Neural cell (in vitro differentiated cells): ENCODE data around the gene DCTN1. TPM values are rescaled to one million over a fixed set of nuclear protein-coding genes. Genes with fewer than 3 reads are reported as not detected.

Source experiments
- H2AFZ ChIP-seq: fragments of 200-600, 300-800 bp; sonication (generic), shearing (Covaris generic); 2 replicates; pipeline ENCODE4 v1.6.0; 2014; ENCODE audit warnings: low read depth, mild to moderate bottlenecking, antibody characterized with exemption, low read length, moderate library complexity
- H3F3A ChIP-seq: fragments of 200-600 bp; shearing (Covaris generic); 2 replicates; pipeline ENCODE4 v1.6.1; 2016; ENCODE audit warnings: mild to moderate bottlenecking, moderate library complexity, mixed read lengths, antibody characterized with exemption, low read length; ENCODE audit not compliant: insufficient read depth, poor library complexity, severe bottlenecking
- H3K27ac ChIP-seq: fragments of 200-600, 300-800 bp; sonication (generic), shearing (Covaris generic); 2 replicates; pipeline ENCODE4 v1.5.1; 2014; ENCODE audit warnings: mild to moderate bottlenecking, low read length, moderate library complexity
- H3K27me3 ChIP-seq: fragments of 300-800, 200-600 bp; sonication (generic), shearing (Covaris generic); 2 replicates; pipeline ENCODE4 v1.6.0; 2014; ENCODE audit warnings: mild to moderate bottlenecking, low read depth, low read length, moderate library complexity; ENCODE audit not compliant: insufficient read depth
- H3K36me3 ChIP-seq: fragments of 300-800, 200-600 bp; sonication (generic), shearing (Covaris generic); 2 replicates; pipeline ENCODE4 v1.5.1; 2014; ENCODE audit warnings: mild to moderate bottlenecking, antibody characterized with exemption, low read length, moderate library complexity; ENCODE audit not compliant: insufficient read depth
- H3K4me2 ChIP-seq: fragments of 300-800, 200-600 bp; sonication (generic), shearing (Covaris generic); 2 replicates; pipeline ENCODE4 v1.6.0; 2014; ENCODE audit warnings: mild to moderate bottlenecking, low read length
- H3K4me3 ChIP-seq: fragments of 300-800, 200-600 bp; sonication (generic), shearing (Covaris generic); 2 replicates; pipeline ENCODE4 v1.5.1; 2014; ENCODE audit warnings: mild to moderate bottlenecking, low read length, moderate library complexity
- H3K79me2 ChIP-seq: fragments of 200-600 bp; shearing (Covaris generic); replicated peaks from 2 replicates; pipeline ENCODE4 v1.6.0; 2014; ENCODE audit warnings: mild to moderate bottlenecking, low read length, moderate library complexity; ENCODE audit not compliant: insufficient read depth
- H3K9ac ChIP-seq: fragments of 300-800, 200-600 bp; sonication (generic), shearing (Covaris generic); 2 replicates; pipeline ENCODE4 v1.6.1; 2016; ENCODE audit warnings: mild to moderate bottlenecking, low read length, mixed read lengths
- H3K9me2 ChIP-seq: fragments of 200-600 bp; shearing (Covaris generic); 2 replicates; pipeline ENCODE4 v1.6.1; 2016; ENCODE audit warnings: mild to moderate bottlenecking, low read length, mixed read lengths; ENCODE audit not compliant: insufficient read depth
- H3K9me3 ChIP-seq: fragments of 200-600, 300-800 bp; sonication (generic), shearing (Covaris generic); 2 replicates; pipeline ENCODE4 v1.6.1; 2016; ENCODE audit warnings: mild to moderate bottlenecking, mixed run types, low read length, moderate library complexity, mixed read lengths
- H4K20me1 ChIP-seq: fragments of 200-600 bp; shearing (Covaris generic); 2 replicates; pipeline ENCODE4 v1.6.1; 2016; ENCODE audit warnings: mild to moderate bottlenecking, mixed run types; ENCODE audit not compliant: insufficient read depth
- EP300 ChIP-seq: fragments of 450-650 bp; conservative IDR thresholded peaks from 2 replicates; pipeline ENCODE4 v1.6.1; 2014; ENCODE audit warnings: antibody characterized with exemption, mild to moderate bottlenecking, moderate library complexity; ENCODE audit not compliant: poor library complexity, severe bottlenecking
- EZH2 ChIP-seq: fragments of 200-600, 300-800 bp; shearing (Covaris generic), sonication (generic); IDR thresholded peaks from 2 replicates; pipeline ENCODE4 v1.6.1; 2014; ENCODE audit warnings: antibody characterized with exemption, low read length, borderline replicate concordance, mild to moderate bottlenecking; ENCODE audit not compliant: insufficient read depth, poor library complexity, severe bottlenecking
- MXI1 ChIP-seq: fragments of 450-650 bp; conservative IDR thresholded peaks from 2 replicates; pipeline ENCODE4 v1.6.1; 2014; ENCODE audit warnings: antibody characterized with exemption, mild to moderate bottlenecking; ENCODE audit not compliant: poor library complexity, severe bottlenecking
- POLR2AphosphoS5 ChIP-seq: IDR thresholded peaks from 2 replicates; pipeline ENCODE4 v1.6.1; 2012
- RAD21 ChIP-seq: fragments of 450-650 bp; conservative IDR thresholded peaks from 2 replicates; pipeline ENCODE4 v1.6.1; 2014; ENCODE audit warnings: antibody characterized with exemption, mild to moderate bottlenecking, moderate library complexity
- SMC3 ChIP-seq: fragments of 450-650 bp; conservative IDR thresholded peaks from 2 replicates; pipeline ENCODE4 v1.6.1; 2014; ENCODE audit warnings: antibody characterized with exemption, mild to moderate bottlenecking, moderate library complexity; ENCODE audit not compliant: poor library complexity
- TAF1 ChIP-seq: IDR thresholded peaks from 2 replicates; pipeline ENCODE4 v1.6.1; 2012; ENCODE audit warnings: low read depth
- polyA plus RNA-seq: library from polyadenylated mRNA; depleted of rRNA; stranded (reverse); fragments of >200 nt; gene quantifications from 2 replicates; pipeline ENCODE4 v1.2.3, GENCODE V29; 2014
- TF ChIP-seq, protein P1 (sequence below): IDR thresholded peaks from 2 replicates; pipeline ENCODE4 v1.6.1; 2012; ENCODE audit warnings: borderline replicate concordance
- TF ChIP-seq, protein P2 (sequence below): fragments of 450-650 bp; IDR thresholded peaks from 2 replicates; pipeline ENCODE4 v1.5.1; 2014; ENCODE audit warnings: antibody characterized with exemption, mild to moderate bottlenecking, moderate library complexity; ENCODE audit not compliant: poor library complexity, severe bottlenecking

Gene DCTN1
- polyA plus RNA-seq, 1 donor from 2014 or later = 160 TPM

DNA sequence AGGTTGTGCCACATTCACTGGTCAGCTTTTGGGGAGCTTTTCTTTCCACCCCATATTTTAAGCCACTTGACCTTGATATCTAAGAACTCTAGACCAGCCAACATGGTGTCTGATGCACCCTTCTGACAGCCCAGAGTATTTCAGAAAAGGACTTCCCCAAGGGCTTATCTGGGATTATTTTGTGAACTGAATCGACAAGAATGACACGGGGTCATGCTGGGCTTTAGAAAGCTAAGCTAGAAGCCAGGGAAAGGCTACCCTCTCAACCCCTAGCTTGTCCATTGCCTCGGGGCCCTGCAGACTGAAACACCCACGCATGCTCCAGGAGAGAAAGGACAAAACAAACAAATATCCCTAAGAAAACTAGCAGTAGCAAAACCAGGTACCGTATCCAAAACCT is 52.9 kb downstream of the DCTN1 start:
- Histone ChIP-seq H2AFZ (no peak overlapping the region), H3K27ac (no peak overlapping the region), H3K27me3 (no peaks in the 10 kb centered on the region), H3K9me2 (no peaks in the 10 kb centered on the region), H3K4me2 (no peak overlapping the region), H3K4me3 (no peak overlapping the region), H4K20me1 (no peaks in the 10 kb centered on the region), H3F3A (no peaks in the 10 kb centered on the region), H3K79me2 (no peaks in the 10 kb centered on the region), H3K36me3 (no peaks in the 10 kb centered on the region), H3K9ac (no peak overlapping the region), H3K9me3 (no peaks in the 10 kb centered on the region)
- no peak for TF ChIP-seq EP300
- no peak for TF ChIP-seq EZH2
- TF ChIP-seq, protein P1, sequence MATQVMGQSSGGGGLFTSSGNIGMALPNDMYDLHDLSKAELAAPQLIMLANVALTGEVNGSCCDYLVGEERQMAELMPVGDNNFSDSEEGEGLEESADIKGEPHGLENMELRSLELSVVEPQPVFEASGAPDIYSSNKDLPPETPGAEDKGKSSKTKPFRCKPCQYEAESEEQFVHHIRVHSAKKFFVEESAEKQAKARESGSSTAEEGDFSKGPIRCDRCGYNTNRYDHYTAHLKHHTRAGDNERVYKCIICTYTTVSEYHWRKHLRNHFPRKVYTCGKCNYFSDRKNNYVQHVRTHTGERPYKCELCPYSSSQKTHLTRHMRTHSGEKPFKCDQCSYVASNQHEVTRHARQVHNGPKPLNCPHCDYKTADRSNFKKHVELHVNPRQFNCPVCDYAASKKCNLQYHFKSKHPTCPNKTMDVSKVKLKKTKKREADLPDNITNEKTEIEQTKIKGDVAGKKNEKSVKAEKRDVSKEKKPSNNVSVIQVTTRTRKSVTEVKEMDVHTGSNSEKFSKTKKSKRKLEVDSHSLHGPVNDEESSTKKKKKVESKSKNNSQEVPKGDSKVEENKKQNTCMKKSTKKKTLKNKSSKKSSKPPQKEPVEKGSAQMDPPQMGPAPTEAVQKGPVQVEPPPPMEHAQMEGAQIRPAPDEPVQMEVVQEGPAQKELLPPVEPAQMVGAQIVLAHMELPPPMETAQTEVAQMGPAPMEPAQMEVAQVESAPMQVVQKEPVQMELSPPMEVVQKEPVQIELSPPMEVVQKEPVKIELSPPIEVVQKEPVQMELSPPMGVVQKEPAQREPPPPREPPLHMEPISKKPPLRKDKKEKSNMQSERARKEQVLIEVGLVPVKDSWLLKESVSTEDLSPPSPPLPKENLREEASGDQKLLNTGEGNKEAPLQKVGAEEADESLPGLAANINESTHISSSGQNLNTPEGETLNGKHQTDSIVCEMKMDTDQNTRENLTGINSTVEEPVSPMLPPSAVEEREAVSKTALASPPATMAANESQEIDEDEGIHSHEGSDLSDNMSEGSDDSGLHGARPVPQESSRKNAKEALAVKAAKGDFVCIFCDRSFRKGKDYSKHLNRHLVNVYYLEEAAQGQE = no peak
- no peak for TF ChIP-seq SMC3
- no peak for TF ChIP-seq MXI1
- TF ChIP-seq, protein P2, sequence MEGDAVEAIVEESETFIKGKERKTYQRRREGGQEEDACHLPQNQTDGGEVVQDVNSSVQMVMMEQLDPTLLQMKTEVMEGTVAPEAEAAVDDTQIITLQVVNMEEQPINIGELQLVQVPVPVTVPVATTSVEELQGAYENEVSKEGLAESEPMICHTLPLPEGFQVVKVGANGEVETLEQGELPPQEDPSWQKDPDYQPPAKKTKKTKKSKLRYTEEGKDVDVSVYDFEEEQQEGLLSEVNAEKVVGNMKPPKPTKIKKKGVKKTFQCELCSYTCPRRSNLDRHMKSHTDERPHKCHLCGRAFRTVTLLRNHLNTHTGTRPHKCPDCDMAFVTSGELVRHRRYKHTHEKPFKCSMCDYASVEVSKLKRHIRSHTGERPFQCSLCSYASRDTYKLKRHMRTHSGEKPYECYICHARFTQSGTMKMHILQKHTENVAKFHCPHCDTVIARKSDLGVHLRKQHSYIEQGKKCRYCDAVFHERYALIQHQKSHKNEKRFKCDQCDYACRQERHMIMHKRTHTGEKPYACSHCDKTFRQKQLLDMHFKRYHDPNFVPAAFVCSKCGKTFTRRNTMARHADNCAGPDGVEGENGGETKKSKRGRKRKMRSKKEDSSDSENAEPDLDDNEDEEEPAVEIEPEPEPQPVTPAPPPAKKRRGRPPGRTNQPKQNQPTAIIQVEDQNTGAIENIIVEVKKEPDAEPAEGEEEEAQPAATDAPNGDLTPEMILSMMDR = no peak
- TF ChIP-seq TAF1 = no peak
- no peak for TF ChIP-seq POLR2AphosphoS5
- no peak for TF ChIP-seq RAD21

DNA sequence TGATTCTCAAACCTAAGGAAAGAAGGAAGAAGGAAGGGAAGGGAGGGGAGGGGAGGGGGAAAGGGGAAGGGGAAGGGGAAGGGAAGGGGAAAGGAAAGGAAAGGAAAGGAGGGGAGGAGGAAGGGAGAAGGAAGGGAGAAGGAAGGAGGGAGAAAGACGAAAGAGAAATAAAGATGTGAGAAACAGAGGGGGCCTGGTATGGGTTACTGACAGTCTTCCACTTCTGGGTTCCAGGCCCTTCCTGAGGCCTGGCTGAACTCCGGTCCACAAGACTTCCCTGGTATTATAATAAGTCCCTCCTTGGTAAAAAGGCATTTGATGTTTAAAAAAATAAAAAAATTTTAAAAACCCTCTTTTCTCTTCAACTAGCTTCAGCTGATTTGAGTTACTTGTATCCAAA is 54.3 kb downstream of the DCTN1 start:
- no peak overlapping the region for H3K4me3 ChIP-seq
- H3K4me2 ChIP-seq = no peak overlapping the region
- no peaks in the 10 kb centered on the region for H3K9me2 ChIP-seq
- no peaks in the 10 kb centered on the region for H3K79me2 ChIP-seq
- no peak for TF ChIP-seq RAD21
- no peak for TF ChIP-seq POLR2AphosphoS5
- no peak for TF ChIP-seq SMC3
- no peak for TF ChIP-seq TAF1
- no peak for TF ChIP-seq EZH2
- TF ChIP-seq MXI1 = no peak
- TF ChIP-seq, protein P2 = no peak
- no peak for TF ChIP-seq EP300
- TF ChIP-seq, protein P1 = no peak
- H3K36me3 ChIP-seq = no peaks in the 10 kb centered on the region
- H3F3A ChIP-seq = no peaks in the 10 kb centered on the region
- no peaks in the 10 kb centered on the region for H4K20me1 ChIP-seq
- H3K9me3 ChIP-seq = no peaks in the 10 kb centered on the region
- no peak overlapping the region for H3K27ac ChIP-seq
- no peaks in the 10 kb centered on the region for H3K27me3 ChIP-seq
- no peak overlapping the region for H2AFZ ChIP-seq
- no peak overlapping the region for H3K9ac ChIP-seq
